Lower leg skin (tissue), 3 donors: ENCODE measurements around the gene PDLIM7.

Experiments
- POLR2A ChIP-seq, 2 donors: fragments of 450-650 bp; IDR thresholded peaks; one replicate each; pipeline ENCODE4 v1.6.1; 2016 to 2017; ENCODE audit warnings: antibody characterized with exemption in 2 of 2, mild to moderate bottlenecking in 1 of 2, moderate library complexity in 1 of 2
- TF ChIP-seq, protein P1 (sequence below), 3 donors: fragments of 450-650 bp; IDR thresholded peaks; one replicate each; pipeline ENCODE4 v1.5.1; 2016; ENCODE audit warnings: antibody characterized with exemption in 3 of 3, mild to moderate bottlenecking in 3 of 3, moderate library complexity in 2 of 3

DNA sequence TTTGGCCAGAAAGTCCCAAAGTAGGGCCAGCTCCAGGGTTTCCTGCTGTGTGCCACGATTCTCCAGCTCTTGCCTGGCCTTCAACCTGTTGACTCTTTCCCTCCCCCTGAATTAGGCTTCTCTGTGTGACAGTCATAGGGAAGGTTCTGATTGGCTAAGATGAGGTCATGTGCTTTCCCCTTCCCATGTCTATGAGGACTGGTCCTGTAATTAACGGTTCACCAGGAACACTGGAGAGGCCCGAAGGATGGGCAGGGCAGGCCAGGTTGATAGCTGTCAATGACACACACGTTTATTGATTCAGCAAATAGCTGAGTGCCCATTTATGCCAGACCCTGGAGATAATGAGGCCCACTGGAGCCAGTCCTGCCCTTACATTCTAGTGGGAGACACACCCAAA, 59.8 kb downstream of the PDLIM7 start:
- TF ChIP-seq, protein P1, sequence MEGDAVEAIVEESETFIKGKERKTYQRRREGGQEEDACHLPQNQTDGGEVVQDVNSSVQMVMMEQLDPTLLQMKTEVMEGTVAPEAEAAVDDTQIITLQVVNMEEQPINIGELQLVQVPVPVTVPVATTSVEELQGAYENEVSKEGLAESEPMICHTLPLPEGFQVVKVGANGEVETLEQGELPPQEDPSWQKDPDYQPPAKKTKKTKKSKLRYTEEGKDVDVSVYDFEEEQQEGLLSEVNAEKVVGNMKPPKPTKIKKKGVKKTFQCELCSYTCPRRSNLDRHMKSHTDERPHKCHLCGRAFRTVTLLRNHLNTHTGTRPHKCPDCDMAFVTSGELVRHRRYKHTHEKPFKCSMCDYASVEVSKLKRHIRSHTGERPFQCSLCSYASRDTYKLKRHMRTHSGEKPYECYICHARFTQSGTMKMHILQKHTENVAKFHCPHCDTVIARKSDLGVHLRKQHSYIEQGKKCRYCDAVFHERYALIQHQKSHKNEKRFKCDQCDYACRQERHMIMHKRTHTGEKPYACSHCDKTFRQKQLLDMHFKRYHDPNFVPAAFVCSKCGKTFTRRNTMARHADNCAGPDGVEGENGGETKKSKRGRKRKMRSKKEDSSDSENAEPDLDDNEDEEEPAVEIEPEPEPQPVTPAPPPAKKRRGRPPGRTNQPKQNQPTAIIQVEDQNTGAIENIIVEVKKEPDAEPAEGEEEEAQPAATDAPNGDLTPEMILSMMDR (IDR thresholded peaks at IDR 0.05): no peak
- TF ChIP-seq POLR2A (IDR thresholded peaks at IDR 0.05): no peak
